ENCODE results near the gene PPFIA1.
A peak's percentile ranks its signal among the peaks of the same experiment; 100 is the strongest.

The PPFIA1 gene

GRCh38 chr11:70270104-70270876, at the start of gene PPFIA1:
Gene PPFIA1 (plus strand): TSS chr11:70270690. CDS start chr11:70272173, 1,483 bp downstream.
- Mint-ChIP-seq H3K27ac (ENCODE audit: low read depth) (peak within 1 kb of the TSS; percentile 82), H3K27me3 (peaks cover 26% of the 10 kb centered on the region), H3K4me1 (peaks cover 35% of the 10 kb centered on the region), H3K9me3 (no peaks in the 10 kb centered on the region), H3K4me3 (peak within 1 kb of the TSS; percentile 88), H3K36me3 (ENCODE audit: insufficient read depth) (peaks cover 34% of the 10 kb centered on the region)
- ATAC-seq (replicated peaks; ENCODE audit: extremely low read depth, poor library complexity, severe bottlenecking): peak; percentile 90
- DNase-seq (ENCODE audit: low spot score in 2 of 2): peak; percentile 91 to 94

- H3K27ac Mint-ChIP-seq (ENCODE audit: low read depth): no peak overlapping the region
- H3K4me3 Mint-ChIP-seq: no peak overlapping the region
- H3K36me3 Mint-ChIP-seq (ENCODE audit: insufficient read depth): no peaks in the 10 kb centered on the region
- H3K4me1 Mint-ChIP-seq: no peaks in the 10 kb centered on the region
- ATAC-seq (replicated peaks; ENCODE audit: extremely low read depth, poor library complexity, severe bottlenecking) (no peak), DNase-seq (ENCODE audit: low spot score in 2 of 2) (no peak)
- peaks cover 18% of the 10 kb centered on the region for H3K27me3 Mint-ChIP-seq
- H3K9me3 Mint-ChIP-seq: no peaks in the 10 kb centered on the region
Observed at GRCh38 chr11:70220920-70221319, 49.6 kb upstream of the PPFIA1 start.

GRCh38 chr11:70225681-70226177, 44.8 kb upstream of the PPFIA1 start:
- no peaks in the 10 kb centered on the region for H3K9me3 Mint-ChIP-seq
- H3K36me3 Mint-ChIP-seq (ENCODE audit: insufficient read depth): no peaks in the 10 kb centered on the region

GRCh38 chr11:70226183-70226582, 44.3 kb upstream of the PPFIA1 start:
- H3K4me1 Mint-ChIP-seq: no peaks in the 10 kb centered on the region
- H3K36me3 Mint-ChIP-seq (ENCODE audit: insufficient read depth): no peaks in the 10 kb centered on the region
- no peak for ATAC-seq (replicated peaks; ENCODE audit: extremely low read depth, poor library complexity, severe bottlenecking)
- DNase-seq (ENCODE audit: low spot score in 2 of 2): no peak
- H3K27me3 Mint-ChIP-seq: peaks cover 18% of the 10 kb centered on the region
- H3K27ac Mint-ChIP-seq (ENCODE audit: low read depth): no peak overlapping the region
- H3K4me3 Mint-ChIP-seq: no peak overlapping the region
- no peaks in the 10 kb centered on the region for H3K9me3 Mint-ChIP-seq

More at GRCh38 chr11:70225681-70226177, 44.8 kb upstream of the PPFIA1 start:
- no peak for ATAC-seq (replicated peaks; ENCODE audit: extremely low read depth, poor library complexity, severe bottlenecking)
- H3K4me3 Mint-ChIP-seq: no peak overlapping the region
- H3K4me1 Mint-ChIP-seq: no peaks in the 10 kb centered on the region
- H3K27ac Mint-ChIP-seq (ENCODE audit: low read depth): no peak overlapping the region
- DNase-seq (ENCODE audit: low spot score in 2 of 2): no peak
- H3K27me3 Mint-ChIP-seq: peaks cover 18% of the 10 kb centered on the region

- Mint-ChIP-seq H3K4me1 (no peaks in the 10 kb centered on the region), H3K36me3 (ENCODE audit: insufficient read depth) (no peaks in the 10 kb centered on the region), H3K27me3 (peaks cover 21% of the 10 kb centered on the region), H3K27ac (ENCODE audit: low read depth) (no peak overlapping the region), H3K9me3 (no peaks in the 10 kb centered on the region), H3K4me3 (no peak overlapping the region)
- DNase-seq (ENCODE audit: low spot score in 2 of 2) (no peak), ATAC-seq (replicated peaks; ENCODE audit: extremely low read depth, poor library complexity, severe bottlenecking) (no peak)
Observed at GRCh38 chr11:70226967-70227366, 43.5 kb upstream of the PPFIA1 start.

- Mint-ChIP-seq H3K9me3 (no peaks in the 10 kb centered on the region), H3K36me3 (ENCODE audit: insufficient read depth) (no peaks in the 10 kb centered on the region)
Observed at GRCh38 chr11:70229737-70230136, 40.8 kb upstream of the PPFIA1 start.

GRCh38 chr11:70230151-70230839, 40.2 kb upstream of the PPFIA1 start:
- H3K4me3 Mint-ChIP-seq: no peak overlapping the region
- DNase-seq (ENCODE audit: low spot score in 2 of 2) (no peak), ATAC-seq (replicated peaks; ENCODE audit: extremely low read depth, poor library complexity, severe bottlenecking) (no peak)
- no peaks in the 10 kb centered on the region for H3K36me3 Mint-ChIP-seq (ENCODE audit: insufficient read depth)
- H3K4me1 Mint-ChIP-seq: no peaks in the 10 kb centered on the region
- H3K27ac Mint-ChIP-seq (ENCODE audit: low read depth): no peak overlapping the region
- H3K9me3 Mint-ChIP-seq: no peaks in the 10 kb centered on the region
- H3K27me3 Mint-ChIP-seq: peaks cover 31% of the 10 kb centered on the region

More at GRCh38 chr11:70229737-70230136, 40.8 kb upstream of the PPFIA1 start:
- DNase-seq (ENCODE audit: low spot score in 2 of 2) (no peak), ATAC-seq (replicated peaks; ENCODE audit: extremely low read depth, poor library complexity, severe bottlenecking) (no peak)
- H3K27me3 Mint-ChIP-seq: peaks cover 37% of the 10 kb centered on the region
- no peak overlapping the region for H3K27ac Mint-ChIP-seq (ENCODE audit: low read depth)
- no peak overlapping the region for H3K4me3 Mint-ChIP-seq
- no peaks in the 10 kb centered on the region for H3K4me1 Mint-ChIP-seq

- Mint-ChIP-seq H3K27ac (ENCODE audit: low read depth) (no peak overlapping the region), H3K36me3 (ENCODE audit: insufficient read depth) (no peaks in the 10 kb centered on the region), H3K27me3 (peaks cover 29% of the 10 kb centered on the region), H3K9me3 (no peaks in the 10 kb centered on the region), H3K4me3 (no peak overlapping the region), H3K4me1 (no peaks in the 10 kb centered on the region)
- no peak for ATAC-seq (replicated peaks; ENCODE audit: extremely low read depth, poor library complexity, severe bottlenecking)
- DNase-seq (ENCODE audit: low spot score in 2 of 2): no peak
Observed at GRCh38 chr11:70230840-70231710, 39.4 kb upstream of the PPFIA1 start.

GRCh38 chr11:70233034-70233433, 37.5 kb upstream of the PPFIA1 start:
- Mint-ChIP-seq H3K4me1 (no peaks in the 10 kb centered on the region), H3K36me3 (ENCODE audit: insufficient read depth) (no peaks in the 10 kb centered on the region), H3K4me3 (no peak overlapping the region), H3K9me3 (no peaks in the 10 kb centered on the region), H3K27me3 (peaks cover 29% of the 10 kb centered on the region), H3K27ac (ENCODE audit: low read depth) (no peak overlapping the region)
- DNase-seq (ENCODE audit: low spot score in 2 of 2) (no peak), ATAC-seq (replicated peaks; ENCODE audit: extremely low read depth, poor library complexity, severe bottlenecking) (no peak)

- H3K4me3 Mint-ChIP-seq: no peak overlapping the region
- H3K27me3 Mint-ChIP-seq: peaks cover 29% of the 10 kb centered on the region
- no peaks in the 10 kb centered on the region for H3K9me3 Mint-ChIP-seq
- no peak overlapping the region for H3K27ac Mint-ChIP-seq (ENCODE audit: low read depth)
- no peaks in the 10 kb centered on the region for H3K4me1 Mint-ChIP-seq
- DNase-seq (ENCODE audit: low spot score in 2 of 2): no peak
- no peaks in the 10 kb centered on the region for H3K36me3 Mint-ChIP-seq (ENCODE audit: insufficient read depth)
- no peak for ATAC-seq (replicated peaks; ENCODE audit: extremely low read depth, poor library complexity, severe bottlenecking)
Observed at GRCh38 chr11:70233511-70233934, 37.0 kb upstream of the PPFIA1 start.

GRCh38 chr11:70233962-70234361, 36.5 kb upstream of the PPFIA1 start:
- peaks cover 29% of the 10 kb centered on the region for H3K27me3 Mint-ChIP-seq
- ATAC-seq (replicated peaks; ENCODE audit: extremely low read depth, poor library complexity, severe bottlenecking) (no peak), DNase-seq (ENCODE audit: low spot score in 2 of 2) (no peak)
- no peaks in the 10 kb centered on the region for H3K9me3 Mint-ChIP-seq
- H3K27ac Mint-ChIP-seq (ENCODE audit: low read depth): no peak overlapping the region
- no peaks in the 10 kb centered on the region for H3K36me3 Mint-ChIP-seq (ENCODE audit: insufficient read depth)
- H3K4me3 Mint-ChIP-seq: no peak overlapping the region
- H3K4me1 Mint-ChIP-seq: no peaks in the 10 kb centered on the region

- Mint-ChIP-seq H3K27me3 (peaks cover 45% of the 10 kb centered on the region), H3K36me3 (ENCODE audit: insufficient read depth) (no peaks in the 10 kb centered on the region), H3K4me3 (no peak overlapping the region), H3K27ac (ENCODE audit: low read depth) (no peak overlapping the region), H3K4me1 (no peaks in the 10 kb centered on the region), H3K9me3 (no peaks in the 10 kb centered on the region)
- no peak for DNase-seq (ENCODE audit: low spot score in 2 of 2)
- no peak for ATAC-seq (replicated peaks; ENCODE audit: extremely low read depth, poor library complexity, severe bottlenecking)
Observed at GRCh38 chr11:70240337-70240736, 30.2 kb upstream of the PPFIA1 start.

Measured in central memory CD8-positive, alpha-beta T cell (primary cell).